SKM-1 (cell line): ENCODE measurements around the gene EVC2.

ENCODE experiments used
- DNase-seq: peaks from one replicate; lab custom pipeline; 2025; ENCODE audit not compliant: unreplicated experiment; lab: John Stamatoyannopoulos, UW

The EVC2 gene

GRCh38 chr4:5712517-5712916 lies 4.2 kb upstream of the EVC2 start:
- DNase-seq = no peak

GRCh38 chr4:5711479-5712184 lies 3.3 kb upstream of the EVC2 start:
- no peak for DNase-seq

GRCh38 chr4:5710961-5711478 lies 2.7 kb upstream of the EVC2 start, which contains the start of gene EVC:
Gene EVC, plus strand, starts transcription at chr4:5711201. Its CDS starts 180 bp downstream, at chr4:5711381.
- DNase-seq = peak; percentile 25

- no peak for DNase-seq
These were observed 2.0 kb upstream of the EVC2 start for GRCh38 chr4:5710065-5710960.

- no peak for DNase-seq
These were observed 832 bp upstream of the EVC2 start for GRCh38 chr4:5709207-5709575.

GRCh38 chr4:5707778-5708448 lies 446 bp downstream of the EVC2 start:
- DNase-seq = no peak

GRCh38 chr4:5707366-5707765 lies 993 bp downstream of the EVC2 start:
- DNase-seq = no peak

GRCh38 chr4:5706486-5707290 lies 1.7 kb downstream of the EVC2 start:
- DNase-seq = no peak

GRCh38 chr4:5705647-5706320 lies 2.6 kb downstream of the EVC2 start:
- no peak for DNase-seq

GRCh38 chr4:5704276-5704675 lies 4.1 kb downstream of the EVC2 start:
- no peak for DNase-seq

GRCh38 chr4:5703831-5704230 lies 4.5 kb downstream of the EVC2 start:
- no peak for DNase-seq

GRCh38 chr4:5701971-5702370 lies 6.4 kb downstream of the EVC2 start:
- DNase-seq = no peak

- no peak for DNase-seq
These were observed 7.9 kb downstream of the EVC2 start for GRCh38 chr4:5700459-5700858.

- DNase-seq = no peak
These were observed 12.0 kb downstream of the EVC2 start for GRCh38 chr4:5696341-5696740.

GRCh38 chr4:5693871-5694270 lies 14.5 kb downstream of the EVC2 start:
- no peak for DNase-seq

- DNase-seq = no peak
These were observed 16.7 kb downstream of the EVC2 start for GRCh38 chr4:5691491-5692132.

GRCh38 chr4:5689065-5689464 lies 19.3 kb downstream of the EVC2 start:
- DNase-seq = no peak

GRCh38 chr4:5686338-5686737 lies 22.0 kb downstream of the EVC2 start:
- DNase-seq = no peak

- no peak for DNase-seq
These were observed 23.1 kb downstream of the EVC2 start for GRCh38 chr4:5685296-5685695.

GRCh38 chr4:5683566-5683965 lies 24.8 kb downstream of the EVC2 start:
- DNase-seq = no peak
